ENCODE data around the gene RAPGEF6.
"Not testable (repeated sequence)": the region's sequence is repeated elsewhere in the genome, so short reads cannot be mapped to it uniquely, and the experiment has no call there.

Gene RAPGEF6

DNA sequence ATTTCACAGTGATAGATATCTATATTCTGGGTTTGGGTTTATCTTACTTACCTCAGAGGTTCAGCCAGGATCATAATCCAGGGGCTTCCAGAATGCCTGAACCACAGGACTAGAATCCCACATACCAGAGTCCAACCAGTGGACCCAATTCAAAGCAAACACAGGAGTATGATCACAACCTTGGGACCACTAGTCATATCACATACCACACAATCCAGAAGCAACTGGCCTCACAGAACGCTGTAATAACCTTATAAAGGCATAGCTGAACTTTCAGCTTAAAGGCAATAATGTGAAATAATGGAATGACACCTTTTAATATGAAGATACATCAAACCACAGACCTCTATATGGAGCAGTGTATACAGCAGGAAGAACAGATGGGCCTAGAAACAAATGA is 25.3 kb downstream of the RAPGEF6 start:
- DNase-seq (ENCODE audit: low read depth) = no peak

DNA sequence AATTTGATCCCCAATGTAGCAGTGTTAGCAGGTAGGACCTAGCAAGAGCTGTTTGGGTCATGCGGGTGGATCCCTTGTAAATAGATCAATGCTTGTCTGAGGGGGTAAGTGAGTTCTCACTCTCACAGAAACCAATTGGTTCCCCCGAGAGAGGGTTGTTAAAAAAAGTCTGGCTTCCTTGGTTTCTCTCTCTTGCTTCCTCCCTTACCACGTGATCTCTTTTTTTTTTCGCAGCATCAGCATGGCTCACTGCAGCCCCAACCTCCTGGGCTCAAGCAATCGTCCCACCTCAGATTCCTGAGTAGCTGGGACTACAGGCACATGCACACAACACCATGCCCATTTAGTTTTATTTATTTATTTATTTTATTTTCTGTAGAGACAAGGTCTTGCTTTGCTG is 26.4 kb downstream of the RAPGEF6 start:
- DNase-seq (ENCODE audit: low read depth) = no peak

DNA sequence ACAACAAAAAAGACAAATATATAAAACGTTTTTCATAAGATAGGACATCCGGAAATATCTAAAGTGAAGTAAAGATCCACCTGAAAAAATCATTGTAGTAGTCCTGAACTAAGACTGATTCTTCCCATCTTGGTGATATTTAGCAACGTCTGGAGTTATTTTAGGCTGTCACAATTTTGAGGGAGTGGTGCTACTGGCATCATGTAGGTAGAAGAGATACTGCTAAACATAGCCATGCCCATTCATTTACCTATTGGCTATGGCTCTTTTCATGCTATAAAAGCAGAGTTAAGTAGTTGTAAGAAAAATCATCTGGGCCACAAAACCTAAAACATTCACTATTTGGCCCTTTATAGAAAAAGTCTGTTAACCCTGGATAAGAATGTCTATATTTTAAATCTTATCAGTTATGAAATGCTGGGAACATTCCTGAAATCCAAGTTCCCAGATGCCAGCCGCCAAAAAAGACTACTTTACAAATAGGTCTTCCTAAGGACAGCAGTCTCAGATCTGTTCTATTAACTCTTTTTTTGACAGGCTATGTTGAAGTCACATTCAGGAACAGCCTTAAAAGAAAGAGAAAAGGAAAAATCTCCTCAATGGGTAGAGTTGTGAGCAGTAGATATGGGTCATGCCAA is 27.0 kb downstream of the RAPGEF6 start:
- no peak for DNase-seq (ENCODE audit: low read depth)

DNA sequence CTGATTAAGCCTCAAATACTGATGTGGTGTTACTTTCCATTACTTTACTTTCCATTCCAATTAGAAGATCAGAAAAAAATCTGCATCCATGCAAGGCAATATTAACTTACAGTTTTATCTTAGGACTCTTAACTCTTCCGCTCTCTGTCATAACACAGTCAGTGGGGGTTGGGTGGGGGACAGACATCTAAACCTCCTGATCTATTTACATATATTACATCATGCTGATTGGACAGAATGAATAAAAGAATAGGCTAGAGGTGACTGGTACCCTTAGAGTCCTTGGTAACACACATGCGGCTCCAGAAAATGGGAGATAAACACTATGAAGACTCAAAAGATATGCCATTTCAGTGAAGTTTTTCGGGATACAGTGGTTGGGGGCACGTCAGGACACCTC is 27.6 kb downstream of the RAPGEF6 start:
- DNase-seq (ENCODE audit: low read depth) = no peak

DNA sequence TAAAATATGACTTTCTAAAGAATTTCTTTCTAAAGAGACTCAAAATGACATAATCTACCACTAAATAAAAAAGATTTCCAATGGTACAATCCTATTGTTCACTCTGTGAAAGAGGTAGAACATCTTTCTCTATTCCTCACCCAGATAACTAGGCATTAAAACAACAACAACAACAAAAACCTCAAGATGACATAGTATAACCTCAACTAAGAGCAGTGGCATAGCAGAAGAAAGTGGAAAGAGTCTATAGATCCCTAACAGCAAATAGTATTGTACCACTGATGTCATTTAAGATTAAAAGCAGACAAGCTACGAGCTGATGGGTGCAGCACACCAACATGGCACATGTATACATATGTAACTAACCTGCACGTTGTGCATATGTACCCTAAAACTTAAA is 29.9 kb downstream of the RAPGEF6 start:
- no peak for DNase-seq (ENCODE audit: low read depth)

DNA sequence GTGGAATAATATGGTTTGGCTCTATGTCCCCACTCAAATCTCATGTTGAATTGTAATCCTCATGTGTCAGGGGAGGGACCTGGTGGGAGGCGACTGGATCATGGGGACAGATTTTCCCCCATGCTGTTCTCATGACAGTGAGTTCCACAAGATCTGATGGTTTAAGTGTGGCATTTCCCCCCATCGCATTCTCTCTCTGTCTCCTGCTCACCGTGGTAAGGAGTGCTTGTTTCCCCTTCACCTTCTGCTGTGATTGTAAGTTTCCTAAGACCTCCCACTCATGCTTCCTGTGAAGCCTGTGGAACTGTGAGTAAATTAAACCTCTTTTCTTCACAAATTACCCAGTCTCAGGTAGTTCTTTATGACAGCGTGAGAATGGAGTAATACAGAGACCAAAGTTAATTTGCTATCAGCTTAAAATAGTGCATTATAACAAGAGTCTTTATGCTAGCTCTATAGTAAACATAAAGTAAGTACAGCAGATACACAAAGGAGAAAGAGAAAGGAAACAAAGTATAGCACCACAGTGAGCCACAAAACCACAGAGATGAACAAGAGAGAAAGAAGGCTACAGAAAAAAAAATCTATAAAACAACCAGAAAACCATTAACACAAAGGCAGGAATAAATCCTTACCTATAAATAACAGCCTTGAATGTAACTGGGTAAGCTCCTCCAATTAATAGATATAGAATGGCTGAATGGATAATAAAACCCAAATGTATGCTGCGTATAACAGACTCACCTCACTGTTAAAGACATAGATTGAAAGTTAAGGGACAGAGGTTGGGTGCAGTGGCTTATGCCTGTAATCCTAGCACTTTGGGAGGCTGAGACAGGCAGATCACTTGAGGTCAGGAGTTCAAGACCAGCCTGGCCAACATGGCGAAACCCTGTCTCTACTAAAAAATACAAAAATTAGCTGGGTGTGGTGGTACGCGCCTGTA is 39.7 kb downstream of the RAPGEF6 start:
- DNase-seq (ENCODE audit: low read depth) = no peak

DNA sequence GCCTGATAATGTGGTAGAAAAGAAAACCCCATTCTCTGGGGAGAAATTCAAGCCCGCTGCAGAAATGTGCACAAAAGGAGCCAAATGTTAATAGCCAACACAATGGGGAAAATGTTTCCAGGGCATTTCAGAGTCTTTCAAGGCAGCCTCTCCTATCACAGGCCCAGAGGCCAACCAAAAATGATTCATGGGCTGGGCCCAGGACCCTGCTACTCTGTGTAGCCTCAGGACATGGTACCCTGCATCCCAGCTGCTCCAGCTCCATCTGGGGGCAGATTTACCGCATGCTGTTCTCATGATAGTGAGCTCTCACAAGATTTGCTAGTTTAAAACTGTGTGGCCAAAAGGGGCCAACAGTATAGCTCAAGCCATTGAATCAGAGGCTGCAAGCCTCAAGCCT is 41.1 kb downstream of the RAPGEF6 start:
- DNase-seq (ENCODE audit: low read depth) = no peak

DNA sequence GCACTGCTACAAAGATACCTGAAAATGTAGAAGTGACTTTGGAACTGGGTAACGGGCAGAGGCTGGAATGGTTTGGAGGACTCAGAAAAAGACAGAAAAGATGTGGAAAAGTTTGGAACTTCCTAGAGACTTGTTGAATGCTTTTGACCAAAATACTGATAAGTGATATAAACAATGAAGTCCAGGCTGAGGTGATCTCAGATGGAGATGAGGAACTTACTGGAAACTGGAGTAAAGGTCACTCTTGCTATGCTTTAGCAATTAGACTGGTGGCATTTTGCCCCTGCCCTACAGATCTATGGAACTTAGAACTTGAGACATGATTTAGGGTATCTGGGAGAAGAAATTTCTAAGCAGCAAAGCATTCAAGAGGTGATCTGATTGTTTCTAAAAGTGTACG is 41.6 kb downstream of the RAPGEF6 start:
- DNase-seq (ENCODE audit: low read depth) = not testable (repeated sequence)

DNA sequence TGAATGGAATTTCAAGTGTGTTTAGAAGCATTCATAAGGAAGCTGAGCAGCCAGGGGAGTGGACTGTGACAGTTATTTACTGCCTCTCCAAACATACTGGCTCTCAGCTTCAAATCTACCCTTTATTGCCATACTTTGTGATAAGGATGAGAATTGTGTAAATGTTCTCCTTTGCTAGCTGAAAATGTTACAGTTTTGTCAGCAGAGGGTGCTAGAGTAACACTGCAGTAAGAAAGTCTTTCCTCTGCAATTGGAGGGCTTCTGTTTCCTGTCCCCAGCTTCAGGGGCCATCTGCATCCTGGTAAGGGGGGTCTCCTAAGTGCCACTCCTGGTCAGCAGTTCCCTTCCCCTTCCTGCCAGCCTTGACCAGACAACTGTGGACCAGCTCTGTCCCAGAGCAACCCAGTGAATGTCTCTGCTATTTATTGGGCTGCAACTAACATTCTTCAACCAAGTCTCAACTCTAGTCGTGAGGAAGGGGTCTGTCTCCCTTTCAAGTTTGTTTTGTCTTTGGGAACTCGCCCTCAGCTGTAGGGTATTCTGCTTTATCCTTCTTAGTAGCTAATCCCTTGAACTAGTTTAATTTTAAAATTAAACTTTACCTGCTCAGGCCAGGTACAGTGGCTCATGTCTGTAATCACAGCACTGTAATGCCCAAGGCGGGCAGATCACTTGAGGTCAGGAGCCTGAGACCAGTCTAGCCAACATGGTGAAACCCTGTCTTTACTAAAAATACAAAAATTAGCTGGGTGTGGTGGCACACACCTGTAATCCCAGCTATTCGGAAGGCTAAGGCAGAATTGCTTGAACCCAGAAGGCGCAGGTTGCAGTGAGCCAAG is 45.3 kb downstream of the RAPGEF6 start:
- peak; percentile 47 for DNase-seq (ENCODE audit: low read depth)

DNA sequence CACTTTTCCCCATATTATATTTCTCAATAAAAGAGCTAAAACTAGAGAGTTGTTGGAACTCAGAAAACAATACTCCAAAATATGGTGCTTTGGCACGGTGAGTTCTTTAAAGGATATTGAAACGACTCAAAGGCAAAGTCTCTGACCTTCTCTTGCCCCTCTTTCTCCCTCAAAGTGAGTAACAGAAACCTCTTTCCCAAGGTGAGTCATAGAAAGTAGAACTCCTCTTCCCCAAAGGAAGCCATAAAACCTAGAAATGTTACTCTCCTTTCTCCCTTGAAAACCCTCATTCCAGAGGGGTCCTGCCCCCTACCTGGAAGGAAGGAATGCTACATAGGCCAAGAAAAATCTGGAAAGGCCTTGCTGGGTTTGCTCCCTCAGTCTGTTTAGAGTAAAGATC is 47.5 kb downstream of the RAPGEF6 start:
- DNase-seq (ENCODE audit: low read depth) = no peak

DNA sequence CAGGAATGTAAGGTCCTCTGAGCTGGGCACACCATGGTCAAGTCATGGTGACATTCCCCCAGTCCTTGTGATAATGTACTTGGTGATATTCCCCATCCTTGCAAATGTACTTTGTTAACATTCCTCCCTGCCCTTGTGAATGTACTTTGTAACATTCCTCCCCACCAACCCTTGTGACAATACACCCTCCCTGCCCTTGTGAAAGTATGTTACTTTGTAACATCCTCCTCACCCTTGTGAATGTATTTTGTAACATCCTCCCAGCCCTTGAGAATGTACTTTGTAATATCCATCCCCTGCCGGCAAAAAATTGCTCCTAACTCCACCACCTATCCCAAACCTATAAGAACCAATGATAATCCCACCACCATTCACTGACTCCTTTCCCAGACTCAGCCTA is 53.3 kb downstream of the RAPGEF6 start:
- DNase-seq (ENCODE audit: low read depth) = peak; percentile 4

DNA sequence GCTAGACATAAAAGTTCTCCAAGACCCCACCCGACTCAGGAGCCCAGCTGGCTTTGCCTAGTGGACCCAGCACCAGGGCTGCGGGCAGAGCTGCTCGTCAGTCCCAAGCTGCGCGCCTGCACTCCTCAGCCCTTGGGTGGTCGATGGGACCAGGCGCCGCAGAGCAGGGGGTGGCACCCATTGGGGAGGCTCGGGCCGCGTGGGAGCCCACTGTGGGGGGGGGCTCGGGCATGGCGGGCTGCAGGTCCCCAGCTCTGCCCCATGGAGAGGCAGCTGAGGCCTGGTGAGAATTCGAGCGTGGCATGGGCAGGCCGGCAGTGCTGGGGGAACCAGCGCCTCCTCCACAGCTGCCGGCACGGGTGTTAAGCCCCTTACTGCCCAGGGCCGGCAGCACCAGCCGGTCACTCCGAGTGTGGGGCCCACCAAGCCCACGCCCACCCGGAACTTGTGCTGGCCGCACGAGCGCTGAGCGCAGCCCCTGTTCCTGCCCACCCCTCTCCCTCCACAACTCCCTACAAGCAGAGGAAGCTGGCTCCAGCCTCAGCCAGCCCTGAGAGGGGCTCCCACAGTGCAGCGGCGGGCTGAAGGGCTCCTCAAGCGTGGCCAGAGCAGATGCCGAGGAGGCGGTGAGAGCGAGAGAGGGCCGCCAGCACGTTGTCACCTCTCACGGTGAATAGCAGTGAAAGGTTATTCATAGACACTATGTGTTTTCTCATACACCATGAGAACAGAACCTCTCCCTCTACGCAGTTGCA is 54.9 kb downstream of the RAPGEF6 start:
- no peak for DNase-seq (ENCODE audit: low read depth)

DNA sequence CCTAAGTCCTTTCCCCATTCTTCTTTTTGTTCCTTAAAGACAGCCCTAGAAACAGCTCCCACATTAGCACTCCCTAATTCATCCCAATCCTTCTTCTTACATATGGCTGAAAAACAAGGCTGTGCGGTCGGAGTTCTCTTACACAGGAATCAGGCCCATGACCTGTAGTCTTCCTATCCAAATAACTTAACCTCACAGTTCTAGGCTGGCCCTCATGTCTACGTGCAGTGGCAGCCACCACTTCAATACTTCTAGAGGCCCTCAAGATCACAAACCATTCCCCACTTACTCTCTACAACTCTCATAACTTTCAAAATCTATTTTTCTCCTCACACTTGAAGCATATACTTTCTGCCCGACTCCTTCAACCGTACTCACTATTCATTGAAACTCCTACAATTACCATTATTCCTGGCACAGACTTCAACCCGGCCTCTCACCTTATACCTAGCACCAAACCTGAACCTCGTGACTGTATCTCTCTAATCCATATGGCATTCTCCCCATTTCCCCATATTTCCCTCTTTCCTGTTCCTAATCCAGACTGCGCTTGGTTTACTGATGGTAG is 59.3 kb downstream of the RAPGEF6 start:
- no peak for DNase-seq (ENCODE audit: low read depth)

DNA sequence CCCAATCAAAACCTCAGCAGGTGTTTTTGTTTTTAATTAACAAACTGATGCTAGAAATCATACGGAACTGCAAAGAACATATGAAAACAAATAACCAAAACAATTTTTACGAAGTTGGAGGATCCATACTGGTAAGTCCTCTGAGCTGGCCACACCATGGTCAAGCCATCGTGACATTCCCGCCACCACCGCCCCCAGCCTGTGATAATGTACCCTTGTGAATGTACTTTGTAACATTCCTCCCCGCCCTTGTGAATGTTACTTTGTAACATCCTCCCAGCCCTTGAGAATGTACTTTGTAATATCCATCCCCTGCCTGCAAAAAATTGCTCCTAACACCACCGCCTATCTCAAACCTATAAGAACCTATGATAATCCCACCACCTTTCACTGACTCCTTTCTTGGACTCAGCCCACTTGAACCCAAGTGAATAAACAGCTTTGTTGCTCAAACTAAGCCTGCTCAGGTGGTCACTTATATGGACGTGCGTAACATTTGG is 63.3 kb downstream of the RAPGEF6 start:
- DNase-seq (ENCODE audit: low read depth) = no peak

DNA sequence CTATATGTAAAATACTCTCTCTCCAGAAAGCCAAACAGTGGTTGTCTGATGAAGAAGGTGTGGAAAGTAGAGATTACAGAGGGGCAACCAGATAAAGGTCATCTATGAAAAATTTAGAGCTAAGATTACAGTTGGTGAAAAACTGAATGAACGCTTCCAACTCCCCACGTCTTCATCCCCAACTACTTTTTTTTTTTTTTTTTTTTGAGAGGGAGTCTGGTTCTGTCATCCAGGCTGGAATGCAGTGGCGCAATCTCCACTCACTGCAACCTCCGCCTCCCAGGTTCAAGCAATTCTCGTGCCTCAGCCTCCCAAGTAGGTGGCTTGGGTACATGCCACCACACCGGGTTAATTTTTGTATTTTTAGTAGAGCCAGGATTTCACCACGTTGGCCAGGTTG is 64.3 kb downstream of the RAPGEF6 start:
- DNase-seq (ENCODE audit: low read depth) = no peak

DNA sequence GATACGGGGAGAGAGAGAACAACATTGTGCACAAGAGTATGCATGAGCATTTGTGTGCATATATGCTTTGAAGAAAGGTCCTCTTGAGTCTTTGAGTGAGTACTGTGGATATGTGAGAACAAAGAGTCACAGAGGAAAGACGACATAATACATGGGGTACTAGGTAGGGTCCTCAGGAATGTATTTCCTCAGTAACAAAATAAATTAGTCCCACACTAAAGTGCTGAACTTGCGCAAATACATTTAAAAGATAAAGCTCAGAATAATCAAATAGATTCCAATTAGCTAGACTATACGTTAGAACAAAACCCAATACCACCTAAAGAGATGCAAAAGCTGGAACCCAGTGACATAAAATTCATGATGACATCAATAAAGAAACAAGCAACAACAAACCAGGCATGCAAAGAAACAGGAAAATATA is 70.8 kb downstream of the RAPGEF6 start:
- DNase-seq (ENCODE audit: low read depth) = no peak

DNA sequence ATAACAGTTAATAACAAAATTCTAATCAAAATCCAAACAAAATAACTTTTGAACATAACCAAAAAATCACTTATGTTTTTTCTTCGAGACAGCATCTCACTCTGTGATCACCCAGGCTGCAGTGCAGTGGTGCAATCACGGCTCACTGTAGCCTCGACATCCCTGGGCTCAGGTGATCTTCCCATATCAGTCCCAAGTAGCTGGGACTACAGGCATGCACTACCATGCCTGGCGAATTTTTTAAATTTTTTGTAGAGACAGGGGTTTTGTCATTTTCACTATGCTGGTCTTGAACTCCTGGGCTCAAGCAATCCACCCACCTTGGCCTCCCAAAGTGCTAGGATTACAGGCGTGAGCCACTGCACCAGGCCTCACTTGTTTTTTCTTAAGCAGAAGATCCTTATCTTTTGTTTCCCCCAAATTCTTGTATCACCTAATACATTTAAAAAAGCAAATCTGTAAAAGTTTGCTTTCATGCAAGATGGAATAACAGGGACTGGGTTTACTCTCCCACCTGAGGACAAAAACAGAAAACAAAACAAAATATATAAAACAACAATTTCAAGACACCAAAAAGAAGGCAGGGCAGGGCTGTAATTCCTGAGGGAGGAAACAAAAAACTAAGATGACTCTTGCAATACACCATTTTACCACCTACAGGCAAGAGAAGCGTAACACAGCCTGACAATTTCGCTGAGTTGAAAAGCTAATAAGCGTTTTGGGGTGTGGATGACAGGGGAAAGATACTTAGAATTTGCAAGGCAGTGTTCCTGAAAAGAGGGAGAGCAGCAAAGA is 71.4 kb downstream of the RAPGEF6 start:
- DNase-seq (ENCODE audit: low read depth) = no peak

DNA sequence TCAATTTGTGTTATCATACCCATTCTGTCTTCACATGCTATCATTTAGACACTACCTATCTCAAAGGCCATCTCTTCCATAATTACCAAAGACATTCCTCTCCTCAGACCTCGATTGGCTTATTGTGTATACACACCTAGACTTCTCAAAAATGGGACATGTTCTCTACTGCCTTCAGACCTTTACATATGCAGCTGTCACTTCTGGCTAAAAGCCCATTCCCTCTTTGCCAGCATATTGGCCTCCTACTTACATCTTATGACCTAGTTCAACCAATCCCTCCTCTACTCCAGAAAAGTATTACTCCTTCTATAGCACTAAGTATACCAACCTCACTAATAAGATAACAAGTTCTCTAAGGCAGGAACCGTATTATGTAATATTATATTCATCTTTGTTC is 84.4 kb downstream of the RAPGEF6 start:
- DNase-seq (ENCODE audit: low read depth) = no peak

DNA sequence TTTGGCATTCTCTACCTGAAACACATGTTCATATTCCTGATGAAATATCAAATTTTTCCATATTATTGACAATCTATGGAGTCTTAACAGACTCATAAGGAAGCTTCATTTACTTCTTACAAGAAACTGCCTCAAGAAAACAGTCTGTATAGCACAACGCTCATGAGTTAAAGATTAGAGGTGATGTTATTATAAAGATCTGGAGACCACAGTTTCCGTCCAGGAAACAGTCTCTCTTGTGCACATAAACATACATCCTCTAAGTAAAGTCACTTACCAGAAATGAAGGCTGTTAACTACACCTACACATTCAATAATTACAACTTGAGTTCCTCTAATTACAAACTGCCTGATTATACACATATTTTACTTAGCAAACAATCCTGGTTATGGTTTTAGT is 86.9 kb downstream of the RAPGEF6 start:
- DNase-seq (ENCODE audit: low read depth) = no peak

DNA sequence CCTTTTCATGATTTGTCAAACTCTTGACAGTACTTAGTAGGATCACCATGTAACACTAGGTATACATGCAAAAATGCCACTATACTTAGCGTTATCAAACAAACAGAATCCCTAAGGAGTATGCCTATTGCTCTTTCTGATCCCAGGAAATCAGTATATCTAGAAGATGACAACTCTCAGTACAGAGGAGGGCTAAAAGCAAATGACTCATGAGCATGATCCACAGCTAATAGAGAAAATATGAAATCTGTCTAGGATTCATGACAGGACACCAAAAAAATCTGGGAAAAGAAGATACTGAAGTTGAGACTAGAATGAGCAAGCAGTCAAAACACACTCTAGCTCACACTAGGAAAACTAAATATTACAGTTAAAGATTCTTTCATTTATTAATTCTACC is 89.2 kb downstream of the RAPGEF6 start:
- peak; percentile 4 for DNase-seq (ENCODE audit: low read depth)

DNA sequence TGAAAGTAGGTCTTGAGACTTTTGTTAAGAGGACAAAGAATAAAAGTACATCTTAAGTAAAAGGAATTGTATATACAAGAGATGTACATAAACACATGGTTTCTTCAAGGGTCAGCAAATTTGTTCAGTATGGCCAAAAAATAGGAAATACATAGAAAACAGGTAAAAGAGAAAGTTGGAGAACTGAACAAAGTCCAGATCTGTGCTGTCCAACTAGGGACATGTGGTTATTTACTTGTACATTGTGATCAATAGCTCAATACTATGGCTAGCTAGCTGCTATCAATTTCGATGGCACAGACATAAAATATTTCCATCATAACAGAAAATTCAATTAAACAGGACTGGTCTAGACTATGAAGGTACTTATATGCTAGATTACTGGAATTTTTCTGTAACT is 92.3 kb downstream of the RAPGEF6 start:
- no peak for DNase-seq (ENCODE audit: low read depth)
